T-helper 17 cell (primary cell): ENCODE data around the gene ATF1. TPM values are rescaled to one million over a fixed set of nuclear protein-coding genes. Genes with fewer than 3 reads are reported as not detected.

Source experiments
- ATAC-seq: fragments of 150-1000 bp; cut with Tn5 transposase; 2 replicates; pipeline ENCODE4 v1.10.0; 2021; ENCODE audit warnings: mild to moderate bottlenecking, moderate library complexity
- DNase-seq, 3 donors: peaks; one replicate each; pipeline versions ENCODE4 v3.0.0 to v3.0.0-alpha.2; 2020 to 2021
- H3K9me3 ChIP-seq: one replicate; pipeline ENCODE4 v1.7.0; 2013; ENCODE audit warnings: low read length, mild to moderate bottlenecking; ENCODE audit not compliant: control insufficient read depth, poor library complexity, severe bottlenecking
- H3K27ac Mint-ChIP-seq: one replicate; pipeline ENCODE4 v1.8.0; 2022; ENCODE audit warnings: mild to moderate bottlenecking, moderate library complexity, mixed read lengths
- H3K27me3 Mint-ChIP-seq: one replicate; pipeline ENCODE4 v1.8.0; 2022; ENCODE audit warnings: mixed read lengths
- H3K36me3 Mint-ChIP-seq: one replicate; pipeline ENCODE4 v1.8.0; 2022; ENCODE audit warnings: low read depth, mixed read lengths
- H3K4me1 Mint-ChIP-seq: one replicate; pipeline ENCODE4 v1.8.0; 2022; ENCODE audit warnings: mild to moderate bottlenecking, mixed read lengths
- H3K4me3 Mint-ChIP-seq: one replicate; pipeline ENCODE4 v1.8.0; 2022; ENCODE audit warnings: mild to moderate bottlenecking, moderate library complexity, mixed read lengths
- total RNA-seq, 4 donors: library from RNA in 2 of 4; stranded (reverse) in 2 of 4; gene quantifications; one replicate each; pipeline ENCODE4 v1.2.3 and lab custom pipeline; 2022 to 2026

Gene ATF1
- total RNA-seq, 2 donors from 2014 or later, result 23.1 to 27.4 TPM

DNA sequence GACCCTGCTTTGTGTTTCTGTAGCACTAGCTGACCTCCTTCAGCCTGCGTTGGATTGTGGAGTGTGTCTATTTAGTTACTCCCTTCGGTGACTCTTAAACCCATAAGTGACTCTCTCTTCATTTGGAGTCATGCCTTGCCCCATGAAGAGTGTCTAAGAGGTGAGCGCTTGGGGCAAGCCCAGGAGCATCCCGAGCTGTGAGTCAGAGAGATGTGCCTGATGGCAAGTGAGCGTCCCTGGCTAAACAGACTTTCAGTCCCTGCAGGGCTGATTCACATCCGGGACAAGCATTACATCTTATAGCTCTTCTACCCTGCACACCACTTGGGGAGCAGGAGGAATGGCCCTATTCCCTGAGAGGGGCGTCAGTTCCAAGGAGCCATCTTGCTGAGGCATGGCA is 24.3 kb upstream of the ATF1 start:
- no peak for DNase-seq
- no peaks in the 10 kb centered on the region for H3K27me3 Mint-ChIP-seq
- peaks cover 3% of the 10 kb centered on the region for H3K4me1 Mint-ChIP-seq
- no peak overlapping the region for H3K27ac Mint-ChIP-seq
- H3K36me3 Mint-ChIP-seq, result peaks cover 15% of the 10 kb centered on the region
- no peaks in the 10 kb centered on the region for H3K9me3 ChIP-seq
- H3K4me3 Mint-ChIP-seq, result no peak overlapping the region
- ATAC-seq, result no peak

DNA sequence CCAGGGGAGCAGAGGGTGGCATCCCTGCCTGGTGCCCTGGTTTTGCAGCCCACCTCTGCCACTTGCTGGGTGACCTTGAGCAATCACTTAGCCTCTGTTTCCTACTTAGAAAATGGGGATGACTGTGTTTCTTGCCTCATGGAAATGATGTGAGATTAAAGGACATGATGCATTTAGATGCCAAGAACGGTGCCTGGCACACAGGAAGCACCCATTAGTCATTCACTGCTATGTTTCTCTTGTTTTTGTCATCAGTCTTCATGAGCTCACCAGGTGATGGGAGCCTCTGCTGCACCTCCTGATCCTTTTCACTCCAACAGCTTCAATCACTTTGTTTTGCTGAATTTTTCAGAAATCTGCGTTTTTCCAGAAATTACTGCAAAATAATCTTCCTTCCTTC is 23.6 kb upstream of the ATF1 start:
- Mint-ChIP-seq H3K27me3 (no peaks in the 10 kb centered on the region), H3K27ac (no peak overlapping the region), H3K36me3 (peaks cover 15% of the 10 kb centered on the region), H3K4me3 (no peak overlapping the region), H3K4me1 (peaks cover 3% of the 10 kb centered on the region)
- ATAC-seq (no peak), DNase-seq (no peak)
- H3K9me3 ChIP-seq, result no peaks in the 10 kb centered on the region

DNA sequence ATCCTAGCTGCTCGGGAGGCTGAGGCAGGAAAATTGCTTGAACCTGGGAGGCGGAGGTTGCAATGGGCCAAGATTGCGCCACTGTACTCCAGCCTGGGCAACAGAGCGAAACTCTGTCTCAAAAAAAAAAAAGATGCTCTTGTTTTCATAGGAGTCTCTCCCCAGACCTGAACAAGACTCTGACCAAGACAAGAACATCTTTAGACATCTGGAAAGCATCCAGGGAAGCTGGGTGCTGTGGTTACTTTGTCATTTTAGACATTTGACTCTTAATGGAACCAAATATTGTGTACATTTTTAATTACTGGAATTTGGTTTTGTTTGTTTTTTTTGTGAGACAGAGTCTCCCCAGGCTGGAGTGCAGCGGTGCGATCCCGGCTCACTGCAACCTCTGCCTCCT is 21.1 kb upstream of the ATF1 start:
- H3K36me3 Mint-ChIP-seq, result peaks cover 21% of the 10 kb centered on the region
- ATAC-seq (no peak), DNase-seq (no peak)
- no peaks in the 10 kb centered on the region for H3K9me3 ChIP-seq
- no peak overlapping the region for H3K4me3 Mint-ChIP-seq
- H3K4me1 Mint-ChIP-seq, result peaks cover 3% of the 10 kb centered on the region
- H3K27ac Mint-ChIP-seq, result no peak overlapping the region
- no peaks in the 10 kb centered on the region for H3K27me3 Mint-ChIP-seq

- H3K4me1 Mint-ChIP-seq, result no peaks in the 10 kb centered on the region
- H3K9me3 ChIP-seq, result no peaks in the 10 kb centered on the region
- no peak overlapping the region for H3K4me3 Mint-ChIP-seq
- no peak overlapping the region for H3K27ac Mint-ChIP-seq
- H3K36me3 Mint-ChIP-seq, result peaks cover 16% of the 10 kb centered on the region
- DNase-seq, result no peak
- ATAC-seq, result no peak
- no peaks in the 10 kb centered on the region for H3K27me3 Mint-ChIP-seq
Observed at GRCh38 chr12:50745861-50746260, 18.0 kb upstream of the ATF1 start.

GRCh38 chr12:50746431-50746830 is 17.5 kb upstream of the ATF1 start:
- no peak for ATAC-seq
- peaks cover 12% of the 10 kb centered on the region for H3K36me3 Mint-ChIP-seq

DNA sequence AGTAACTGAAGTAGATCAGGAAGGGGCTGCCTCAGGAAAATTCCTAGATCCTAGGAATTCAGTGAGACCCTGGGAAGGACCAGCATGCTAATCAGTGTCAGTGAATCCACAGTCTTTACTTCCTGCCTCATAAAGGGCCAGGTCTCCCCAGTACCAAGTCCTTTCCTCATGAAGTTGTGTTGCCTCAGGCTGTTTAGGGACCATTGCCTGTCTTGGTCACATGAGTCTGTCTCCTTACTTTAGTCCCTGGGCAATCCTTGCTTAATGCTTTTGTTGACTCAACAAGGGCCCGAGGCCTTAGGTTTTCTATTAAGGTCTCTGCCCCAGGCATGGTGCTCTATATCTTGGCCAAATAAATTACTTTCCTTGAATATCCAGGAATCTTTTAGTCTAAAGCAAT is 16.1 kb upstream of the ATF1 start:
- H3K27me3 Mint-ChIP-seq, result no peaks in the 10 kb centered on the region
- no peaks in the 10 kb centered on the region for H3K9me3 ChIP-seq
- no peak overlapping the region for H3K4me3 Mint-ChIP-seq
- DNase-seq (no peak), ATAC-seq (no peak)
- H3K27ac Mint-ChIP-seq, result no peak overlapping the region
- peaks cover 4% of the 10 kb centered on the region for H3K4me1 Mint-ChIP-seq
- H3K36me3 Mint-ChIP-seq, result peaks cover 12% of the 10 kb centered on the region

More at GRCh38 chr12:50746431-50746830, 17.5 kb upstream of the ATF1 start:
- H3K4me1 Mint-ChIP-seq, result no peaks in the 10 kb centered on the region
- no peak for DNase-seq
- no peak overlapping the region for H3K27ac Mint-ChIP-seq
- H3K9me3 ChIP-seq, result no peaks in the 10 kb centered on the region
- H3K27me3 Mint-ChIP-seq, result no peaks in the 10 kb centered on the region
- no peak overlapping the region for H3K4me3 Mint-ChIP-seq

DNA sequence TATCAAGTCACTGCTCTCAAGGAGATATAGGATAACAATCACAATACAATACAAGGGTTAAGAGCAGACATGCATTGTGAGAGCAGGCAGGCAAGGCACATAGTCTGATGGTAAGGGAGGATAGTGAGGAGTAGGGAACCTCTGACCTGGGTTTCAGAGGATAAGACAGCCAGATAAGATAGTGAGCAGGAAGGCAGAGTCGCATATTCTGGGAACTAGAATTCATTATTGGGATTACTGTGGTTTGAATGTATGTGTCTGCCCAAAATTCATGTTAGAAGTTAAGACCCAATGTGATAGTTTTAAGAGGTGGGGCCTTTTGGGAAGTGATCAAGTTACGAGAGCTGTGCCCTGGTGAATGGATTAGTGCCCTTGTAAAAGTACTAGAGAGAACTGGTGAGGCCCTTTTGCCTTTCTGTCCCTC is 14.4 kb upstream of the ATF1 start:
- H3K4me1 Mint-ChIP-seq, result peaks cover 4% of the 10 kb centered on the region
- DNase-seq, result no peak
- H3K27me3 Mint-ChIP-seq, result no peaks in the 10 kb centered on the region
- H3K27ac Mint-ChIP-seq, result peak overlapping the region; percentile 6
- no peak overlapping the region for H3K4me3 Mint-ChIP-seq
- H3K36me3 Mint-ChIP-seq, result peaks cover 8% of the 10 kb centered on the region
- no peaks in the 10 kb centered on the region for H3K9me3 ChIP-seq
- ATAC-seq, result no peak

GRCh38 chr12:50750366-50750765 is 13.5 kb upstream of the ATF1 start:
- ATAC-seq, result no peak
- Mint-ChIP-seq H3K4me3 (no peak overlapping the region), H3K27me3 (no peaks in the 10 kb centered on the region)

GRCh38 chr12:50751948-50752721 is 11.8 kb upstream of the ATF1 start:
- peaks cover 2% of the 10 kb centered on the region for H3K36me3 Mint-ChIP-seq

More at GRCh38 chr12:50750366-50750765, 13.5 kb upstream of the ATF1 start:
- Mint-ChIP-seq H3K27ac (peak overlapping the region; percentile 6), H3K36me3 (peaks cover 7% of the 10 kb centered on the region), H3K4me1 (peaks cover 4% of the 10 kb centered on the region)
- H3K9me3 ChIP-seq, result no peaks in the 10 kb centered on the region
- no peak for DNase-seq

DNA sequence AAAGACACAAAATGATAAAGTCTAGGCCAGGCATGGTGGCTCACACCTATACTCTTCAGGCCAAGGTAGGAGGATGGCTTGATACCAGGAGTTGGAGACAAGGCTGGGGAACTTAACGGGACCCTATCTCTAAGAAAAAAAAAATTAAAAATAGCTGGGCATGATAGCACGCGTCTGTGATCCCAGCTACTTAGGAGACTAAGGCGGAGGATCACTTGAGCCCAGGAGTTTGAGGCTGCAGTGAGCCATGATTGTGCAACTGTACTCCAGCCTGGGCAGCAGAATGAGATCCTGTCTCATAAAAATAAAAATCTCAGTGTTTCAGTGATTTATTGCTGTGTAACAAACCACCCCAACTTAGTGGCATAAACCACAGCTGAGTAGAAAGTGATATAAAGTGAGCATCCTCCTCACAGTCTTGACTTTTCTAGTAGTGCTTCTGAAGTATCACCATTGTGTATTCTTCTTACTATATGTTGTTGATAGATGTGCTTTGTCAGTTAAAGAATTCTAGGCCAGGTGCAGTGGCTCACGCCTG is 10.6 kb upstream of the ATF1 start:
- H3K4me1 Mint-ChIP-seq, result peaks cover 4% of the 10 kb centered on the region
- peak overlapping the region; percentile 79 for H3K27ac Mint-ChIP-seq

More at GRCh38 chr12:50751948-50752721, 11.8 kb upstream of the ATF1 start:
- H3K27ac Mint-ChIP-seq, result peak overlapping the region; percentile 79
- ATAC-seq (no peak), DNase-seq (no peak)
- H3K9me3 ChIP-seq, result no peaks in the 10 kb centered on the region
- no peak overlapping the region for H3K4me3 Mint-ChIP-seq
- H3K4me1 Mint-ChIP-seq, result peaks cover 4% of the 10 kb centered on the region
- H3K27me3 Mint-ChIP-seq, result no peaks in the 10 kb centered on the region

DNA sequence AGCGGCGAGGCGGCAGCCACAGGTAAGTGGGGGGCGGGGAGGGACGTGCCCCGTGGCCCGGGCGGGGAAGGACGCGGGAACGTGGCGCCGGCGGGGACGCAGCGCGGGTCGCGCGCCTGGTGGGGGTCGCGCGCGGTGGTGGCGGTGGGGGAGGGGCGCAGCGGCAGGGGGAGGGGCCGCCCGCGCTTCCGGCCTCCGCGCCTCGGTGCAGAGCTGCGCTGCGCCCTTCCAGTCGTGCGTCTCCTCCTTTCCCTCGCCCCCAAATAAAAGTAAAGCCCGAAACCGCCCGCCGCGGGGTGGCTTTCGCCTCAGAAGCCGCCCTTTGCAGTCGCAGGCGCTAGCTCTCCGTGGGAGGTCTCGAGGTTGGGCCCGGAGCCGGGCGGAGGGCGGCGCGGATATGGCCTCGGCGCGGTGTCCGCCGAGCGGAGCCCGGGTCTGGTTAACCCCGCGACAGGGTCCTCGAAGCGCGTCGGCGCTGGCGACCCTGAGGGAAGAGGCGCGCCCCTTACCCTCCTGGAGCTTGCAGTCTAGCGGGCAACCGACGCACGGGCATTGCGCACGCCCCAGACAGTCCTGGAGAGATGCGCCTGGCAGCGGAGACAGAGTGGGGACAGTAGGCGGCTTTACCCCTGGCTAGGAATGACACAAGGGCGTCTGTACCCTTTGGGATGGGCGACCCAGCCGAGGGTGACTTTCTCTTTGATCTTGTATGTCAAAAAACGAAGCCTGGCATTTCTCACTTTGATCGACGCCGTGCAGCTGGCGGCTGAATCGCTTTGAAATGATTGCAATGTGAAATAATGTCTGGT is 589 bp downstream of the ATF1 start:
- DNase-seq, result peak; percentile 67 to 81 (median 78)
- ATAC-seq, result peak; percentile 65
- Mint-ChIP-seq H3K27me3 (no peaks in the 10 kb centered on the region), H3K27ac (peak overlapping the region; percentile 97), H3K36me3 (no peaks in the 10 kb centered on the region), H3K4me1 (peaks cover 25% of the 10 kb centered on the region), H3K4me3 (peak overlapping the region; percentile 94)
- H3K9me3 ChIP-seq, result no peaks in the 10 kb centered on the region

More for the DNA sequence above, 10.6 kb upstream of the ATF1 start:
- DNase-seq (no peak), ATAC-seq (no peak)
- Mint-ChIP-seq H3K4me3 (no peak overlapping the region), H3K36me3 (peaks cover 2% of the 10 kb centered on the region), H3K27me3 (no peaks in the 10 kb centered on the region)
- H3K9me3 ChIP-seq, result no peaks in the 10 kb centered on the region

GRCh38 chr12:50765095-50765911 is 1.4 kb downstream of the ATF1 start:
- no peaks in the 10 kb centered on the region for H3K9me3 ChIP-seq
- Mint-ChIP-seq H3K4me3 (peak overlapping the region; percentile 94), H3K36me3 (no peaks in the 10 kb centered on the region), H3K27ac (peak overlapping the region; percentile 97), H3K4me1 (peaks cover 25% of the 10 kb centered on the region), H3K27me3 (no peaks in the 10 kb centered on the region)
- DNase-seq (peak; percentile 17 to 25 (median 24)), ATAC-seq (peak; percentile 38)
